HG03066 (cell line): Measurements from ENCODE around the gene SPART.
"Not testable (repeated sequence)": the region's sequence is repeated elsewhere in the genome, so short reads cannot be mapped to it uniquely, and the experiment has no call there.

Source experiments
- ATAC-seq: cut with Tn5 transposase; IDR thresholded peaks from one replicate; pipeline ENCODE4 v1.9.1; 2021; ENCODE audit warnings: low read depth; ENCODE audit not compliant: unreplicated experiment

Gene SPART

DNA sequence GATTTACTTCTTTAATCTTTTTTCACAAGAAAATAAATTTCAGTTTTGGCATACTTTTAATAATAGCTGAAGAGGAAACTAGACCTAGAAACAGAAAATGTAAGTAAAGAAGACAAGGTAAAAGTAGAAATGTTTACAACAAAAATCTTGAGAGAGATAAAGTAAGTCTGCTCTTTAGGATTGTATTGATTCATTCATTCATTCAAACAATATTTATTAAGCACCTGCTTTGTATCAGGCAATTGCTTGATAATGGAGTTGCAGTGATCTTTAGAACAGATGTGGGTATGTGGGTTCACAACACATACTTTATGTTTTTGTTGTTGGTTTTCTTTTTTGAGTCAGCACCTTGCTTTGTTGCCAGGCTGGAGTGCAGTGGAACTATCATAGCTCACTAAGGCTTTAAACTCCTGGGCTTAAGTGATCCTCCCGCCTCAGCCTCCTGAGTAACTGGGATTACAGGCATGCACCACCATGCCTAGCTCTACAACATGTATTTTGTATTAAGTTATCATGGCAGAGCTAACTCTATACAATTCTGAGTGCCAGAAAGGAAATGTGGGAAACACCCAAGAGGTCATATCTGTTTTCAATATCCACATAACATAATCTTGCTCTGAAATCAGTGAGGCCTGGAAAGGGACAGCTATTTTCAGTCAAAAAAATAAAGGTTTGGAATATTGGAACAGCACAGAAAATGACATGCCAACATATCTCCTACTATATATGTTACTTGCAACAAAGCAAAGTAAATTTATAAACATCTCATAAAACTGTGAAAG, 8.8 kb upstream of the SPART start:
- no peak for ATAC-seq

DNA sequence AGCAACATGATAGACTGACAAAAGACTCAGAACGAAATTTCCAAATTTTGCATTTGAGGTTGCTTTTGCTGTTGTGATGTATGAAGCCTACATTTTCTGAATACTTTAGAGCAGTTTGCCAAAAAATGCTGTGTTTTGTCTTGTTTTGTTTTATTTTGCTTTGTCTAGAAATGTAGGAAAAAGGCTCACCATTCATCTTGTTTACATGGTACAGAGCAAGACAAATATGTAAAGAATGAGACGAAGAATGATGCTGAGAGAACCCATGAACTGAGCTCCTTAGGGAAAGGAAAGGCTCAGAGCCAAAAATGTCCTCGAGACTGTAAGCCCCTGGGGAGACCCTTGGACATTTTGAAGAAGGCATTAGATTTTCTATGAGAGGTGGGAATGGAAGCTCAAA, 6.8 kb upstream of the SPART start:
- no peak for ATAC-seq

DNA sequence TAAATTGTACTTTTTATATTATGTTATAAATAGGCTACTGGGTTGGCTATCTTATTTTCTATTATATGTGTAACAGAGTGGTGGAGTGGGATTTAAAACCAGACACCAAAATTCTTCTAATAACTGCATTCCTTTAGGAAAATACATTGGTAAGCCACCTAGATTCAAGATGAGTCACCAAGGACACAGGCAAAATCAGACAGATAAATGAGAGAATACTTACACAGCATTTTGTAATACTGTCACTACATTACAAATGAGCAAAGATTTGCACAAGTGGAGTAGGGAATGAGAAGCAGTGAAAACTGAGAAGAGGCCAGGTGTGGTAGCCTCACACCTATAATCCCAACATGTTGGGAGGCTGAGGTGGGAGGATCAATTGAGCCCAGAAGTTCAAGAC, 6.2 kb upstream of the SPART start:
- no peak for ATAC-seq

DNA sequence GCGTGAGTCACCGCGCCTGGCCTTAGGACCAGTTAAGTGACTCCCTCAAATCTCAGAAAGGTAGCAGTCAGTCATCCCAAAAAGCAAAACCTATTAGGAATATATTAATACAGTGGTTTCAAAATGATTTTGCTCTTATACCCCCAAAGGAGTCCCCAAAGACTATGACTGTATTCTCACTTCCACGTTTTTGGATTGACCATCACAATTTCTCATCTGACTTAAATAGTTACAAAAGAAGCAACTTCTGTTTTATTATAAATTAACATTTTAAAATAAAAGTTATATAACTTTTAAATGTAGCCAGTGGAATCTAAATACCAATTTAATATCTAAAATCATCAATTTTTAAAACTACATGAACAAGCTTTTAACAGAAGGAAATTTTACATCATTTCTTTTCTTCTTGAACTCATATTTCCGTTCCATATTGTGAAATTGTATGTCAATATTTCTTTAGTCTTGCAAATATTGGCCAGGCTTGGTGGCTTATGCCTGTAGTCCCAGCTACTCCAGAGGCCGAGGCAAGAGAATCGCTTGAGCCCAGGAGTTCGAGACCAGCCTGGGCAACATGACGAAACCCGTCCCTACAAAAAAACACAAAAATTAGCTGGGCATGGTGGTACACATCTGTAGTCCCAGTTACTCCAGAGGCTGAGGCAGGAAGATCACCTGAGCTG, 1.5 kb upstream of the SPART start:
- ATAC-seq = no peak

DNA sequence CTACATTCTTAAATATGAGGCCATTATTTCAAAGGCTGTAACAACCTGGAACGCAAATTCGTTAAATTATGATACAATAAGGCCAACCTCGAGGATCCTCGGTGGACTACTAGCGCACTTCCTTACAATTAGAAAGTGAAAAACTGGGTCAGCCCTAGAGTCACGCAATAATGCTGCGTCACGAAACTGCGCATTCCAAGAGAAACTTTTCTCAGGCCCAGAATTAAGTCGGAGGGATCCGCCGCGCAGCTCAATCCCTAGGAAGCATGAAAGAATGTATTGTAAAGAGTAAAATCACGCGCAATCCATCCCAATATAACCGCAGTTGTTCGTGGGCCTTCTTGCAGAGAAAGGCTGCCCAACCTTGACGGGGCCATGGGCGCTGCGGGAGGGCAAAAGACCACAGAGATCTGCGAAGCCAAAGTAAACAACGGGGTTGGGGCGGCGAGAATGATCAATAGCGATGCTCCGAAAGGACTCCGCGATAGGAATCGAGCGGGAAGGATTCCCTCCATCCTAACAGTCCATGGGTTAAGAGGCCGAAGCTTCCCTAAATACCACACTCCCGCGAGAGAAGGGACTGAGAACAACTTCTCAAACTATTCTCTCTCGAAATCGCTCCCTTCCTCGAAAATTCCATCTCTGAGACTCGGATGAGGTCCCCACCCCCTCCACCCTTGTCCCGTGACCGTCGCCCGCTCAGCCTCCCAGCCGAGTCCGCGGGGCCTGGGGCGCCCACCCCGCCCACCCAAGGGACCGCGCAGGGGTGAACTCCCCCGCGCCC, 564 bp downstream of the SPART start:
- ATAC-seq = peak; percentile 28

DNA sequence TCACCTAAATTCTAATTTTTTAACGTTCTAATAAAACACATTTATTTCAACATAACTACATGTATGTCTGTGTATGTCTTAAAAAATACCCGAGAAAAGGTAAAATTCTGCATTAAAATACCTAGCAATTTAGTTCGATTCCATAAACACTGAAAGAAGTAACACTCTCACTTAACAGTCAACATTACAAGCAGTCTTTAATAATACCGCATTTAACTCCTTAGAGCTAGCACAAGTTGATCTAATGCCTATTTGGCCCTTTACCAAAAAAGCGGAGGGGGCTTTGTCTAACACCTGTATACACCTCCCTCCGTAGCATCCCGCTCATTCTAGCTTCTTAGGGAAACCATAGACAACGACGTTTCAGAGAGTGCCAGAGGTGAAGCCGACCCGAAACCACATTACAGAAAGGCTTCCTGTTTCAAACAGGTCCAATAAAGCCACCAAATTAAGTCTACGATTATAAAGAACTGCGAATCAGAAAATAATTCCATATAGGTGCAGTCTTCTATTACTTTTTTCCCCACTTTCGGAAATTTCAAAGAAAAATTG, 1.2 kb downstream of the SPART start:
- ATAC-seq = peak; percentile 24

DNA sequence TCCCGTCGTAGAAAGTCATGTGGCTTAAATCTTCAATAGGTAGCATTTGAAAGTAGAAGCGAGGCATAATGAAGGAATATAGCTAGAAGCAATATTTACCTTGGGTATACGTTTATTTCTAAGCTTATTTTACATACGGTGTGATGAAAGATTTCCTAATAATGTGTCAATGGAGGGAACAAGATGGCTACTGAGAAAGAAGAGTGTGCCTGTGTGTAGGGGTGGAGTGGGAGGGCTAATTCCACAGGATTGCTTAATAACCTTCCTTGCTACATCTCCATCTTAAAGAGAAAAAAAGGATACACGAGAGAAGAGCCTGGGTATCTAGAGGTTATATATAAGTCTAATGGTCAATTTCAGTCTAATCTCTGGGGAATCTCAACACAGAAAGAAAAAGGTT, 2.0 kb downstream of the SPART start:
- ATAC-seq = no peak

DNA sequence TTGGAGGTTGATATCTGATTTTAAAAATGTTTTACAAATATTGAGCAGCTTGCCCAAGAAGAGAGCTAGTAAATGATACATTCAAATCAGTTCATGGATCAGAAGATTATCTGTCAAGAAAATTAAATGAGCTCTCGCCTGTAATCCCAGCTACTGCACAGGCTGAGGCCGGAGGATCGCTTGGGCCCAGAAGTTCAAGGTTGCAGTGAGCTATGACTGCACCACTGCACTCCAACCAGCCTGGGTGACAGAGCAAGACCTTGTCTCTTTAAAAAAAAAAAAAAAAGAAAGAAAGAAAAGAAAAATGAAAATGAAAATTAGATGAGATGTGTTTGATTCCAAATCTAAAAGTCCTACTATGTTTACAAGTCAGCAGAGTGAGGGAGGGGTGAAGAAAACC, 2.4 kb downstream of the SPART start:
- no peak for ATAC-seq

DNA sequence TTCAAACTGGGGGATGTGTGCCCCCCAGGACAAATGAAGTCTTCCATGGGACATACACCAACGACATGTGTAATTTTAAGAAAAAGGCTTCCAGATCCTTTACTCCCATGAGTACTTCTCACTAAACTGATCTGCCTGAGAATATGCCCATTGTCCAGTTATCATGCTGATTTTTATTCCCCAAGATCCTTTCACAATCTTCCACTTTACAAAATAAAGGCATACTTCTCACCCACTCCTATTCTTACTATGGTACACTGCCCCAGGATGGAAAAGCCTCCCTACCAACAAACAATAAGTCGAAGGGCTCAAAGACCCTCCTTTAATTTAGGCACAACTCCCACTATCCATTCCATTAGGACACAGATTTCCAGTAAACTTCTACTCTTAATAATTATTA, 3.5 kb downstream of the SPART start:
- ATAC-seq = no peak

DNA sequence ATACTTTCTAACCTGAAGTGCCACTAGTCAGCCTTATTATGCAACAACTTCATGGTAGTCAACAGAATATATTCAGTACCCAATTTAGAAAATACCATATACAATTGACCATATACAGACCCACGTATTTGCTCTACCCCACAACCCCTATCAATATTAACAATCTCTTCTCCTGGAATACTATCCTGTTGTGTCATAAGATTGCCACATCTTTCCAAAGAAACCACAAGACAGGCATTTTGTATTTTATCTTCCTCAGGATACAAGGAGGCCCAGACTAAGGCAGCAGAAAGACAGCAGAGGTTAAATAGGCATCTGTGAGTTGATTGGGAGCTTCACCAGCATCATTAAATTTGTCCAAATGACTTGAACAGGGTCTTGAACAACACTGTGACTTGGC, 4.5 kb downstream of the SPART start:
- no peak for ATAC-seq

DNA sequence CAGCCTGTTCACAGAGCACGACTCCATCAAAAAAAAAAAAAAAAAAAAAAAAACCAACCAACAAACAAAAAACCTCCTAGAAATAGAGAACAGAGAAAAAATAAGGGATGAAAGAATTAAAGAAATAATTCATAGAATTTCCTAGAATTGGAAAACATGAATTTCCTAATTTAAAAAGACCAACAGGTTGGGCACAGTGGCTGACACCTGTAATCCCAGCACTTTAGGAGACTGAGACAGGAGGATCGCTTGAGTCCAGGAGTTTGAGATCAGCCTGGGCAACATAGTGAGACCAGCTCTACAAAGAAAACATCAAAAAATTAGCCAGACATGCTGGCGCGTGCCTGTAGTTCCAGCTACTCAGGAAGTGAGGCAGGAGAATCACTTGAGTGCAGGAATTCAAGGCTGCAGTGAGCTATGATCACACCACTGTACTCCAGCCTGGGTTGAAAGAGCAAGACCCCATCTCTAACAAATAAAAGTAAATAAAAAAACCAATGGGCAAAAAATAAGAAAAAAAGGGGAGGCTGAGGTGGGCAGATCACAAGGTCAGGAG, 6.5 kb downstream of the SPART start:
- ATAC-seq = no peak

DNA sequence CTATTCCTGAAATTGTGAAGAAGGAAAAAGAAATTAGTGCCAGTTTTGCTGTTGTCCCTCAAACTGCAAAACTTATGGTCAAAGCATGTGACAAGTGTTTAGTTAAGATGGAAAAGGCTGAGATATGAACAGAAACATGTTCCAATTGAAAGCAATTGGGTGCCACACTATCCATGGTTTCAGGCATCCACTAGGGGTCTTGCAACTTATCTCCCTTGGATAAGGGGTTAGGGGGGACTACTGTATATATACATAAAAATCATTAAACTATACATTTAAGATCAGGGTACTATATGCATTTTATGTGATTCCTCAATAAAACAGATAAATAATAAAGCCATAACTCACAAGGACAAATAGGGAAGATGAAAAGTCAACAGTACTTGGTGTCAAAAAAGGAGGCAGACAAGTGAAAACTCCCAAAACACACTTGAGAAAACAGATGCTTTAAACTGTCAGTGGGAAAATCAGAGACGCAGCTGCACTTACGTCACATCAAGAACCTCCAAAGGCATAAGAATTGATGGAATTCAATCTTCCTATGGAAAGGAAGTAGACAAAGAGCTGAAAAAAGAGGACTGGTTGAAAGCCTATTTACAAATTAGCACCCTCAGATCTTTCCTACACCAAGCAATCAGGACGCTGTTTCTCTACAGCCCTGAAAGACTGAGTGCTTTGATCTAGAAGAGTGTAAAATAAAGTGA, 8.1 kb downstream of the SPART start:
- ATAC-seq = no peak

DNA sequence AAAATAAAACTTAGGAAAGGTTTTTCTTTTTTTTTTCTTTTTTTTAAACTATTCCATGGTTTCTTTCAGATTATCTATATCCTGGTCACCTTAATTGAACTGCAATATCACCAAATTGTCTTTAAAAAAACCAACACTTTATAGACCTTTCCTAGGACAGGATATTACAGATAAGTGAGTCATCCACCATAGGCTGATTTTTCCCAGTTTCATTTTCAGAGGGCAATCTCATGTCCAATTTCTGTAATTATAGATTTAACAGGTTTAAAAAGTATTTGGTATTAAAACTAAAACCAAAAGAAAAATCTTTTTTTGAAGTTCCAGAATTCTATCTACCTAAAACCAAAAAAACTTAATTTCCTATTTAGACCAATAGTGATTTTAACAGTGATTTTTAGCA, 13.2 kb downstream of the SPART start:
- ATAC-seq = no peak

DNA sequence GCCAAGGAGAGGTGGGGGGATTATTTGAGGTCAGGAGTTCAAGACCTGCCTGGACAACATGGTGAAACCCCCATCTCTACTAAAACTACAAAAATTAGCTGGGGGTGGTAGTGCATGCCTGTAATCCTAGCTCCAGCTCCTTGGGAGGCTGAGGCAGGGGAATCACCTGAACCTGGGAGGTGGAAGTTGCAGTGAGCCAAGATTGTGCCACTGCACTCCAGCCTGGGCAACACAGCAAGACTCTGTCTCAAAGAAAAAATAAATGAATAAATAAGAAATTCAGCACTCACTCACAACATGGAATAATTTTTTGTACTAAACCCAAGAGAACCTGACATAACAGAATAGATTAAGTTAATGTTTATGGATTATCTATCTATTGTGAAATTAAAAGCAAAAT, 13.9 kb downstream of the SPART start:
- ATAC-seq = not testable (repeated sequence)

DNA sequence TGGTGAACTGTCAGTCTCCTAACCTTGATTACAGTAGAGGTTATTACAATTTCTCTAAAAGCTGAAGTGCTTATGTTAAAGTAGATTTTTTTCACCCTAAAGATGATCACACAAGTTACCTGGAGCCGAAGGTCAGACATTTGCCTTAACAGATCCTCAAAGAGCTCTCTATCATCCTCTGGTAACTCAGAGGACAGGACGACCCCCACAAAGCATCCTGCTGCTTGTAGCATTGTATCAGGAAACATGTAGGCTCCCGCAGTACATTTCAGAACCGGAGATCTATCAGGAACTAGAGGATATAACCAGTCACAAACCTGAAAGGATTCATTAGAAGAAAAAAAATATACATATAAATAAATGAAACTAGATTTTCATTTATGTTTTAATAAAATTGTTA, 14.9 kb downstream of the SPART start:
- ATAC-seq = no peak

DNA sequence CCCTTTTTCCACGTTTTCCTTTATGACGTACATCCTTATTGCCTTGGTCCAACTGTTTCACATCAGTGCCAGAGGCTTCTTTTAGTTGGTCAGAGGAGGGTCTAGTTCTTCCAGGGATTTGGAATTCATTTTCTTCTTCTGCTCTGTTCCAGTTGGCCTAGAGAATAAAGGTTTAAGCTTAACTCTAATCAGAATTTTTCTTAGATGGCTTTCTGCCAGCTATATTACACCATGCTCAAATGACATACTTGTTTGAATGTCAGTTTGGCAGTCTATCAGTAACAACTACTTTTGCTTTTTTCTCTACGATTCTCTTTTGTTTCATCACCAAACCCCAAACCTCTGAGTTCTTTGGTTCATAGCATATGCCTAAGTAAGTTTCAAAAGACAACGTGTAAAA, 16.8 kb downstream of the SPART start:
- no peak for ATAC-seq

DNA sequence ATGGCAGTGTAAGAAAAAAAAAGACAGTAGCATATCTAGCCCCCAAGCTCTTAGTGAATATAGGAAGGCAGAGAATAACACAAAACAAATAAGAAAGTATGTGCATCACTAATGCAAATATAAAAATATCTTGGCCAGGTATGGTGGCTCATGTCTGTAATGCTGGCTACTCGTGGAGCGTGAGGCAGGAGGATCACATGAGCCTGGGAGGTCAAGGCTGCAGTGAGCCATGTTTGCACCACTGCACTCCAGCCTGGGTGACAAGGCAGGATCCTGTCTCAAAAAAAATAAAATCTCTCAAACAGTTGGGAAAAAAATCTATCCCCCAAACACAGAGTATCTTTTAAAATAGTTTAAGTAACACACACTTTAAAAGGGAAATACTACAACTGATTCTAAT, 17.4 kb downstream of the SPART start:
- ATAC-seq = no peak

DNA sequence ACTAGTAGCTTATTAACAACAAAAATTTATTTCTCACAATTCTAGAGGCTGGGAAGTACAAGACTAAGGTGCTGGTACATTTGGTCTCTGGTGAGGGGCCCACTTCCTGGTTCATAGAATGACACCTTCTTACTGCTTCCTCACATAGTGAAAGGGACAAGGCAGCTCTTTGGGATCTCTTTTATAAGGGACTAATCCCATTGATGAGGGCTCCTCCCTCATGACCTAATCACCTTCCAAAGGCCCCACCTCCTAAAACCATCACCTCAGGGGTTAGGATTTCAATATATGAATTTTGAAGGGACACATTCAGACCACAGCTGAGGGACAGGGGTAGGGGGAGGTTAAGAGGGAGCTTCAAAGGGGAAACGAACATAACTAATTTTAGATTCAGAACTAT, 20.3 kb downstream of the SPART start:
- ATAC-seq = no peak

DNA sequence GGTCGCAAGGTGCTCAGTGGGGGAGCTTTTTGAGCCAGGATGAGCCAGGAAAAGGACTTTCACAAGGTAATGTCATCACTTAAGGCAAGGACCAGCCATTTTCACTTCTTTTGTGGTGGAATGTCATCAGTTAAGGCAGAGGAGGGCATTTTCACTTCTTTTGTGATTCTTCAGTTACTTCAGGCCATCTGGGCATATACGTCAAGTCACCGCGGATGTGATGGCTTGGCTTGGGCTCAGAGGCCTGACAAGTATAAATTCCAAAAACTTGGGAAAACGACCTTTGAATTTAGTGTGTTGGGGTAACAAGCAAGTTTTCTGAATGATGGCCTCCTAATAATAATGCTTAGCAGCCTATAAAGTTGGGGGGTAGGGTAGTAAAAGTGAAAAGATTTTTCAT, 21.3 kb downstream of the SPART start:
- ATAC-seq = not testable (repeated sequence)

DNA sequence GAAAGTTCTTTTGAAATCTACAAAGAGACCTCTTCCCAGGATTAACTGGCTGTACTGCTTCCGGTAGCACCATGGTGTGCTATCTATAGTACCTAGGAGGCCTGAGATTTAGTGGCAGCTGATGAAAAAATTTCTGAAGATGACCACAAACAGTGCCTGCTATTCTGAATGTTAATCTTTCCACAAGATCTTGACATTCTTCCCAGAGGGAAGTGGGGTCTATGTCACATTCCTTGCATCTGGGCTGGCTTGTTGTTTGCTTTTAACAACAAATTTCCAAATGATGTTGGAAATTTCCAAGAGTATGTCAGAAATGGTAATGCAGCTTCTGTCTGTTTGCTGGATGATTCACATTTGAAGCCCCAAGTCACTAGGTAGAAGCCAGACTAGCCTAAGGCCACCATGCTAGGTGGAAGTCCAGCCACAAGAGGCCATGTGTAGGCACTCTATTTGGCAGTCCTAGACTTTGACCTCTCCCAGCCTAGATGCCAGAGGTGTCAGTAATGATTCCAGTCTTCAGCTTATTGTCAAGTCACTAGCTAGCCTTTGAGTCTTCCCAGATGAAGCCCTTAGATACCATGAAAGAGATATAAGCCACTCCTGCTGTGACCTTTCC, 22.1 kb downstream of the SPART start:
- ATAC-seq = no peak
